ENCODE data around the gene DIAPH1. TPM values are rescaled to one million over a fixed set of nuclear protein-coding genes. Genes with fewer than 3 reads are reported as not detected.

Gene DIAPH1
- total RNA-seq, 1 donor from 2014 or later: 64.1 TPM

DNA sequence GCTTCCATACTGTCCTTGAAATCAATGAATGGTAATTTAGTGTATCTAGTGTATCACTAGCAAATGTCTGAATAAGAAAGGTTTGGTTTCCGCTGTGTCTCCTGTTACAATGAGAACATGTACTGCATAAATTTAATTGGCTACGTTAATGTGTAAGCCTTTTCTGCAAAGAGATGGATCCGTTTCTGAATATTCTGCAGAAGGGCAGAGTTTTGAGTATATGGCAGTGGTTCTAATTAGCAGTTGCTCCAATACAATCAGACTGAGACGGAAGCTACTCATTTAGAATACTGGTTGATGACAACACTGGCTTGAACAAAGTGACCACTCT lies 134.5 kb downstream of the DIAPH1 start:
- DNase-seq (ENCODE audit: extremely low spot score in 2 of 2): no peak
- H3K27ac ChIP-seq: peak overlapping the region; percentile 63
- TF ChIP-seq POLR2A (IDR thresholded peaks at IDR 0.05) (no peak), POLR2AphosphoS5 (IDR thresholded peaks at IDR 0.05; ENCODE audit: insufficient read depth in 1 of 2, low read depth in 1 of 2) (no peak)
- TF ChIP-seq, protein P1, sequence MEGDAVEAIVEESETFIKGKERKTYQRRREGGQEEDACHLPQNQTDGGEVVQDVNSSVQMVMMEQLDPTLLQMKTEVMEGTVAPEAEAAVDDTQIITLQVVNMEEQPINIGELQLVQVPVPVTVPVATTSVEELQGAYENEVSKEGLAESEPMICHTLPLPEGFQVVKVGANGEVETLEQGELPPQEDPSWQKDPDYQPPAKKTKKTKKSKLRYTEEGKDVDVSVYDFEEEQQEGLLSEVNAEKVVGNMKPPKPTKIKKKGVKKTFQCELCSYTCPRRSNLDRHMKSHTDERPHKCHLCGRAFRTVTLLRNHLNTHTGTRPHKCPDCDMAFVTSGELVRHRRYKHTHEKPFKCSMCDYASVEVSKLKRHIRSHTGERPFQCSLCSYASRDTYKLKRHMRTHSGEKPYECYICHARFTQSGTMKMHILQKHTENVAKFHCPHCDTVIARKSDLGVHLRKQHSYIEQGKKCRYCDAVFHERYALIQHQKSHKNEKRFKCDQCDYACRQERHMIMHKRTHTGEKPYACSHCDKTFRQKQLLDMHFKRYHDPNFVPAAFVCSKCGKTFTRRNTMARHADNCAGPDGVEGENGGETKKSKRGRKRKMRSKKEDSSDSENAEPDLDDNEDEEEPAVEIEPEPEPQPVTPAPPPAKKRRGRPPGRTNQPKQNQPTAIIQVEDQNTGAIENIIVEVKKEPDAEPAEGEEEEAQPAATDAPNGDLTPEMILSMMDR (IDR thresholded peaks at IDR 0.05): no peak
- peak overlapping the region; percentile 43 to 45 for H3K4me3 ChIP-seq
- intact Hi-C loops (cut with DNase I): no loop called here
- no peaks in the 10 kb centered on the region for H3K9me3 ChIP-seq
- H3K27me3 ChIP-seq: no peaks in the 10 kb centered on the region
- peaks cover 0 to 12% of the 10 kb centered on the region in 2 donors for H3K36me3 ChIP-seq
- H3K4me1 ChIP-seq: peaks cover 79% of the 10 kb centered on the region

DNA sequence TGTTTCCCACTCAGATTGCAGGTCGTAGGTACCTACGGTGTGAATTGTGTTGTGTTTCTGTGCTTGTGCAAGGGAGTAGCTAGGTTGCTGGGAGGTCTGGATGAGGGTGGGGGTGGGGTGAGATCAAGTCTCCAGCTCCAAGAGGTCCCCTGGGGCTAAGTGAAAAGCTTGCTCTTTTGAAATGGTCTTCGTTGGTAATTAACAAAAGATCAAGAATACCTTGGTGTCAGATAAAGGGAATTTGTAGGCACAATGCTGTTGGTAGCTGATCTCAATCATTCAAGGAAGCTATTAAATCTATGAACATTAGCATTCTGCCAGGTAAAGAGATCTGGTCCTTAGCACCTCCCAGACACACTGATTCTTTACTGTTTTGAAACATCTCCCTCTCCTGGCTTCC lies 134.9 kb downstream of the DIAPH1 start:
- DNase-seq (ENCODE audit: extremely low spot score in 2 of 2): no peak
- H3K27ac ChIP-seq: peak overlapping the region; percentile 63
- no peaks in the 10 kb centered on the region for H3K27me3 ChIP-seq
- peaks cover 79% of the 10 kb centered on the region for H3K4me1 ChIP-seq
- peaks cover 0 to 12% of the 10 kb centered on the region in 2 donors for H3K36me3 ChIP-seq
- H3K9me3 ChIP-seq: no peaks in the 10 kb centered on the region
- intact Hi-C loops (cut with DNase I): no loop called here
- no peak for TF ChIP-seq POLR2AphosphoS5 (IDR thresholded peaks at IDR 0.05; ENCODE audit: insufficient read depth in 1 of 2, low read depth in 1 of 2)
- no peak for TF ChIP-seq POLR2A (IDR thresholded peaks at IDR 0.05)
- TF ChIP-seq, protein P1 (IDR thresholded peaks at IDR 0.05): no peak
- no peak overlapping the region for H3K4me3 ChIP-seq

DNA sequence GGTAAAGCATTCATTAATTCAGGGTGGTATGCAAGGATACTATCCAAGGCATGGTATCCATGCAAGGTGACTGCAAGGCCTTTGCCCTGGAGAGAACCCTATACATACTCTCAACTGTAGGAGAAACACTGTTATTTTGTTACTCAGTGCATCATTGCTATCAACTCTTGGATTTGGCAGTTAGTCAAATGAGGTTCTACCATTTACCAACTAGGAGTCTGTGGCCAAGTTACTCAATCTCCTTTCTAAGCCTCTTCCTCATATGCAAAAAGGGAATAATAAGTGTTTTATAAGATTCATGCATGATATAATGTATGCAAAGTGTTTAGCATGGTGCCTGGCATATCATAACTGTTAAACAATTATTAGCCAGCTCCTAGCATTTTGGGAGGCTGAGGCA lies 139.0 kb downstream of the DIAPH1 start:
- no peak overlapping the region for H3K27ac ChIP-seq
- H3K9me3 ChIP-seq: no peaks in the 10 kb centered on the region
- intact Hi-C loops (cut with DNase I): no loop called here
- H3K4me3 ChIP-seq: peak overlapping the region in 1 of 2 donors; percentile 23
- H3K4me1 ChIP-seq: peaks cover 82% of the 10 kb centered on the region
- peaks cover 0 to 8% of the 10 kb centered on the region in 2 donors for H3K36me3 ChIP-seq
- TF ChIP-seq, protein P1 (IDR thresholded peaks at IDR 0.05): no peak
- TF ChIP-seq POLR2AphosphoS5 (IDR thresholded peaks at IDR 0.05; ENCODE audit: insufficient read depth in 1 of 2, low read depth in 1 of 2): no peak
- no peak for TF ChIP-seq POLR2A (IDR thresholded peaks at IDR 0.05)
- H3K27me3 ChIP-seq: no peaks in the 10 kb centered on the region
- DNase-seq (ENCODE audit: extremely low spot score in 2 of 2): no peak

DNA sequence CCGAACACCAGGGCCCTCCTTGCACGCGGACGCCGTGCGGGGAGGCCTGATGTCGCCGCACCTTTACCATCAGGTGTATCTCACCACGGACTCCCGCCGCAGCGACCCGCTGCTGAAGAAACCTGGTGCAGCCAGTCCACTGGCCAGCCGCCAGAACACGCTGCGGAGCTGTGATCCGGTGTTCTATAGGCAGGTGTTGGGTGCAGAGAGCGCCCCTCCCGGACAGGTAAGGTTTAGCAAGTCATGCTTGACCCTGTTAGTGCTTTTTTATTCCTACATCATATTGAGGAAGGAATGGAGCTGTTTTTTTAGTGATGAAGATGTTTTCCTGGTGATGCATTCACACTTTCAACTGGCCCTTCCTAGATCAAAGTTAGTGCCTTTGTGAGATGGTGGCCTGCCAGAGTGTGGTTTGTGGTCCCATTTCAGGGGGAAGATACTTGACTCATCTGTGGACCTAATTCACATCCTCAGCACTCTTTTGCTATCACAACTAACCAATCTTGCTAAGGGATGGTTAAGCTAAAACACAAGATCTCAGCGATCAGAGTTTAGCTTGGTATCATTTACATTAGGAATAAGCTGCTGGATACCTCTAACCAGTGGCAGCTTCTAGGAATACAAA lies 140.4 kb downstream of the DIAPH1 start:
- Histone ChIP-seq H3K4me1 (peaks cover 68% of the 10 kb centered on the region), H3K4me3 (peak overlapping the region; percentile 71 to 76), H3K9me3 (no peaks in the 10 kb centered on the region), H3K27ac (peak overlapping the region; percentile 96), H3K36me3 (peaks cover 0 to 8% of the 10 kb centered on the region in 2 donors), H3K27me3 (no peaks in the 10 kb centered on the region)
- DNase-seq (ENCODE audit: extremely low spot score in 2 of 2): no peak
- intact Hi-C loops (cut with DNase I): no loop called here
- TF ChIP-seq POLR2A (IDR thresholded peaks at IDR 0.05) (no peak), POLR2AphosphoS5 (IDR thresholded peaks at IDR 0.05; ENCODE audit: insufficient read depth in 1 of 2, low read depth in 1 of 2) (no peak)
- TF ChIP-seq, protein P1 (IDR thresholded peaks at IDR 0.05): peak in 1 of 3 experiments; percentile 14

DNA sequence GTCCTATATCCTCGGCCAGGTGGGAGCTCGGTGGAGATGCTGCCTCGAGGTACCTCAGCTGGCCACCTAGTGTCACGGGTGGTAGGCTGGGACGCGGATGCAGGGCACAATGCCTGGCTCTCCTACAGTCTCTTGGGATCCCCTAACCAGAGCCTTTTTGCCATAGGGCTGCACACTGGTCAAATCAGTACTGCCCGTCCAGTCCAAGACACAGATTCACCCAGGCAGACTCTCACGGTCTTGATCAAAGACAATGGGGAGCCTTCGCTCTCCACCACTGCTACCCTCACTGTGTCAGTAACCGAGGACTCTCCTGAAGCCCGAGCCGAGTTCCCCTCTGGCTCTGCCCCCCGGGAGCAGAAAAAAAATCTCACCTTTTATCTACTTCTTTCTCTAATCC lies 141.0 kb downstream of the DIAPH1 start:
- peak overlapping the region; percentile 96 for H3K27ac ChIP-seq
- intact Hi-C loops (cut with DNase I): loop anchor here (2.0 kb wide), 1 partner anchor 49 kb away; no protein-coding TSS in a partner anchor
- no peaks in the 10 kb centered on the region for H3K27me3 ChIP-seq
- DNase-seq (ENCODE audit: extremely low spot score in 2 of 2): no peak
- peaks cover 62% of the 10 kb centered on the region for H3K4me1 ChIP-seq
- TF ChIP-seq POLR2AphosphoS5 (IDR thresholded peaks at IDR 0.05; ENCODE audit: insufficient read depth in 1 of 2, low read depth in 1 of 2) (no peak), POLR2A (IDR thresholded peaks at IDR 0.05) (no peak)
- TF ChIP-seq, protein P1 (IDR thresholded peaks at IDR 0.05): no peak
- peaks cover 0 to 8% of the 10 kb centered on the region in 2 donors for H3K36me3 ChIP-seq
- H3K9me3 ChIP-seq: no peaks in the 10 kb centered on the region
- peak overlapping the region; percentile 71 to 76 for H3K4me3 ChIP-seq

All from vagina (tissue), 2 donors.